NB4 (cell line): ENCODE data around the gene HTRA3.

ENCODE experiments used
- MYC ChIP-seq: IDR thresholded peaks from 2 replicates; pipeline ENCODE4 v1.6.1; 2011; ENCODE audit warnings: low read depth, low read length
- POLR2A ChIP-seq: IDR thresholded peaks from 2 replicates; pipeline ENCODE4 v1.6.1; 2011; ENCODE audit warnings: mild to moderate bottlenecking; ENCODE audit not compliant: insufficient read length; ENCODE audit errors: extremely low read depth
- TF ChIP-seq, protein P1 (sequence below): IDR thresholded peaks from one replicate; pipeline ENCODE4 v1.5.1; 2012; ENCODE audit warnings: low read depth, low read length
- TF ChIP-seq, protein P2 (sequence below): IDR thresholded peaks from 2 replicates; pipeline ENCODE4 v1.6.1; 2011; ENCODE audit warnings: low read depth, low read length

DNA sequence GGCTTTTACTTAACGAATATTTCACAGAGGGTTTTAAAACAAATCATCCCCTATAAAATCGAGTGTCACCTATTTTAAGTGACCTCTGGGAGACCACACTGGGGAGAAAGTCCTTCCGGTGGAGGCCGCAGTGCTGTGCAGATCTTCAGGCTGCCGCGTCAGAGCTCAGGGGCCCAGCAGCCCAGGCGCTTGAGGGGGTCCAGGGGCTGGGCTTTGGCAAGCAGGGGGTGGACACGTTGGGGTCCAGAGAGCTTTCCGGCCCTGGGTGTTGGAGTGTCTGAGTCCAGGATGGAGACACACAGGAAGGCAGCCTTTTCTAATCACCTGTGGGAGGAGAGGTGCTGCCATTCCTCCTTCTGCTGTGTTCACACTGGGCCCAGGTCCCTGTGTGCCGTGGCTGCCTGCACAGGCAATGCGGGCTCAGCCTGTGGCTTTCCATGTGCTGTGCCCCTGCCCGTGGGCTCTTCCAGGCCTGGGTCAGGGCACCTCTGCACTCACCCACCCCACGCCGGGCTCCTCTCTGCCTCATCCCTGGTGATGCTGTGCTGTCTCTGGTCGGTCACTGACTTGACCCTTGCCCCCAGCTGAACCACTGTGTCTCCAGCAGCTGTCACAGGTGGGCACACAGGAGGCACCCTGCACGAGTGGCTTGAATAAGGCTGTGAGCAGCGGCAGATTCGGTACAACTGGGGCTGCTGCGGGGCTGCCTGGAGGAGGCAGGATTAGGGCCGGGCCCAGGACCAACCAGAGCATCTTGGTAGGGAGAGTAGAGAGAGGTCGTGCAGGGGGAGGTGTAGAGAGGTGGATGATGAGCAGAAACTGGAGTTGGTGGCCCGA is 10.0 kb downstream of the HTRA3 start:
- TF ChIP-seq, protein P1, sequence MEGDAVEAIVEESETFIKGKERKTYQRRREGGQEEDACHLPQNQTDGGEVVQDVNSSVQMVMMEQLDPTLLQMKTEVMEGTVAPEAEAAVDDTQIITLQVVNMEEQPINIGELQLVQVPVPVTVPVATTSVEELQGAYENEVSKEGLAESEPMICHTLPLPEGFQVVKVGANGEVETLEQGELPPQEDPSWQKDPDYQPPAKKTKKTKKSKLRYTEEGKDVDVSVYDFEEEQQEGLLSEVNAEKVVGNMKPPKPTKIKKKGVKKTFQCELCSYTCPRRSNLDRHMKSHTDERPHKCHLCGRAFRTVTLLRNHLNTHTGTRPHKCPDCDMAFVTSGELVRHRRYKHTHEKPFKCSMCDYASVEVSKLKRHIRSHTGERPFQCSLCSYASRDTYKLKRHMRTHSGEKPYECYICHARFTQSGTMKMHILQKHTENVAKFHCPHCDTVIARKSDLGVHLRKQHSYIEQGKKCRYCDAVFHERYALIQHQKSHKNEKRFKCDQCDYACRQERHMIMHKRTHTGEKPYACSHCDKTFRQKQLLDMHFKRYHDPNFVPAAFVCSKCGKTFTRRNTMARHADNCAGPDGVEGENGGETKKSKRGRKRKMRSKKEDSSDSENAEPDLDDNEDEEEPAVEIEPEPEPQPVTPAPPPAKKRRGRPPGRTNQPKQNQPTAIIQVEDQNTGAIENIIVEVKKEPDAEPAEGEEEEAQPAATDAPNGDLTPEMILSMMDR, result no peak
- no peak for TF ChIP-seq POLR2A
- TF ChIP-seq, protein P2, sequence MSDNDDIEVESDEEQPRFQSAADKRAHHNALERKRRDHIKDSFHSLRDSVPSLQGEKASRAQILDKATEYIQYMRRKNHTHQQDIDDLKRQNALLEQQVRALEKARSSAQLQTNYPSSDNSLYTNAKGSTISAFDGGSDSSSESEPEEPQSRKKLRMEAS, result no peak; the same call in 1 of the 2 replicates
- no peak for TF ChIP-seq MYC
